ENCODE results near the gene SIGLEC9. TPM values are rescaled to one million over a fixed set of nuclear protein-coding genes. Genes with fewer than 3 reads are reported as not detected.

SIGLEC9 gene
- total RNA-seq (ENCODE audit: unreplicated experiment) = 0.82 TPM
- long read RNA-seq, partial matches to known transcripts = 0 of 1 reads
- long read RNA-seq, other reads (novel, unspliced or antisense) = 0 of 1 reads

DNA sequence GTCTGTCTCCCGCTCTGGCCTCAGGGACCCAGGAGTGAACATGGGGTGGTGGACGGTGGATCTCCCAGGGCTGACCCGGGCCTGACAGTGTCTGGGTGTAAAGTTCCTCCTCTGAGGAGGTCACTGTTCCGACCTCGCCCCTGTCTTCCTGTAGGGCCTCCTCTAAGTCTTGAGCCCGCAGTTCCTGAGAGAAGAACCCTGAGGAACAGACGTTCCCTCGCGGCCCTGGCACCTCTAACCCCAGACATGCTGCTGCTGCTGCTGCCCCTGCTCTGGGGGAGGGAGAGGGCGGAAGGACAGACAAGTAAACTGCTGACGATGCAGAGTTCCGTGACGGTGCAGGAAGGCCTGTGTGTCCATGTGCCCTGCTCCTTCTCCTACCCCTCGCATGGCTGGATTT, at the start of gene SIGLEC9:
Gene SIGLEC9, plus strand, starts transcription at position 178 of the 400 bp plus-strand sequence. Its CDS starts 69 bp downstream, at position 247.
- H3K4me3 Mint-ChIP-seq (ENCODE audit: unreplicated experiment) = no peak within 1 kb of the TSS
- TF ChIP-seq, protein P1, sequence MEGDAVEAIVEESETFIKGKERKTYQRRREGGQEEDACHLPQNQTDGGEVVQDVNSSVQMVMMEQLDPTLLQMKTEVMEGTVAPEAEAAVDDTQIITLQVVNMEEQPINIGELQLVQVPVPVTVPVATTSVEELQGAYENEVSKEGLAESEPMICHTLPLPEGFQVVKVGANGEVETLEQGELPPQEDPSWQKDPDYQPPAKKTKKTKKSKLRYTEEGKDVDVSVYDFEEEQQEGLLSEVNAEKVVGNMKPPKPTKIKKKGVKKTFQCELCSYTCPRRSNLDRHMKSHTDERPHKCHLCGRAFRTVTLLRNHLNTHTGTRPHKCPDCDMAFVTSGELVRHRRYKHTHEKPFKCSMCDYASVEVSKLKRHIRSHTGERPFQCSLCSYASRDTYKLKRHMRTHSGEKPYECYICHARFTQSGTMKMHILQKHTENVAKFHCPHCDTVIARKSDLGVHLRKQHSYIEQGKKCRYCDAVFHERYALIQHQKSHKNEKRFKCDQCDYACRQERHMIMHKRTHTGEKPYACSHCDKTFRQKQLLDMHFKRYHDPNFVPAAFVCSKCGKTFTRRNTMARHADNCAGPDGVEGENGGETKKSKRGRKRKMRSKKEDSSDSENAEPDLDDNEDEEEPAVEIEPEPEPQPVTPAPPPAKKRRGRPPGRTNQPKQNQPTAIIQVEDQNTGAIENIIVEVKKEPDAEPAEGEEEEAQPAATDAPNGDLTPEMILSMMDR (IDR thresholded peaks at IDR 0.05; ENCODE audit: unreplicated experiment) = no peak
- H3K36me3 Mint-ChIP-seq (ENCODE audit: low read depth, unreplicated experiment) = no peaks in the 10 kb centered on the region
- H3K27ac Mint-ChIP-seq (ENCODE audit: unreplicated experiment) = no peak within 1 kb of the TSS
- peaks cover 47% of the 10 kb centered on the region for H3K4me1 Mint-ChIP-seq (ENCODE audit: unreplicated experiment)
- H3K27me3 Mint-ChIP-seq (ENCODE audit: unreplicated experiment) = peaks cover 16% of the 10 kb centered on the region
- no peak for DNase-seq (ENCODE audit: low spot score)
- no peaks in the 10 kb centered on the region for H3K9me3 Mint-ChIP-seq (ENCODE audit: unreplicated experiment)

DNA sequence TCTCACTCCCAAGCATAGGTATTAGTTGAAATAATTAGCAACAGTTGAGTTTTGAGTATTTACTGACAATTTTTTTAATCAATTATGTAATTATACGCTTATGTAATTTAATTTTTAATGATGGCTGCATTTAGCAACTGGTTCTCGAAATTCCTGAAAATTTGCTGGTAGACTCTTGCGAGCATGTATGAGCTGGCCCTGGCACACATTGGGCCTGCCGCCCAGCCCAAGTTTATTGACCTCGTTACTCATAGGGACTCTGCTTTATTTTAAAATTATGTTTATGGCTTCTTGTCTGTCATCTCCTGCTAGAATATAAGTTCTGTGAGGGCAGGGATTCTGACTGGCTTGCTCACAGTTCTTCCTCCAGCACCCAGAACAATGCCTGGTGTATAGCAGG, 48.7 kb upstream of the SIGLEC9 start:
- Mint-ChIP-seq H3K9me3 (ENCODE audit: unreplicated experiment) (no peaks in the 10 kb centered on the region), H3K27ac (ENCODE audit: unreplicated experiment) (no peak overlapping the region), H3K27me3 (ENCODE audit: unreplicated experiment) (peaks cover 3% of the 10 kb centered on the region), H3K4me3 (ENCODE audit: unreplicated experiment) (no peak overlapping the region), H3K4me1 (ENCODE audit: unreplicated experiment) (no peaks in the 10 kb centered on the region), H3K36me3 (ENCODE audit: low read depth, unreplicated experiment) (no peaks in the 10 kb centered on the region)
- DNase-seq (ENCODE audit: low spot score) = no peak
- TF ChIP-seq, protein P1 (IDR thresholded peaks at IDR 0.05; ENCODE audit: unreplicated experiment) = no peak

DNA sequence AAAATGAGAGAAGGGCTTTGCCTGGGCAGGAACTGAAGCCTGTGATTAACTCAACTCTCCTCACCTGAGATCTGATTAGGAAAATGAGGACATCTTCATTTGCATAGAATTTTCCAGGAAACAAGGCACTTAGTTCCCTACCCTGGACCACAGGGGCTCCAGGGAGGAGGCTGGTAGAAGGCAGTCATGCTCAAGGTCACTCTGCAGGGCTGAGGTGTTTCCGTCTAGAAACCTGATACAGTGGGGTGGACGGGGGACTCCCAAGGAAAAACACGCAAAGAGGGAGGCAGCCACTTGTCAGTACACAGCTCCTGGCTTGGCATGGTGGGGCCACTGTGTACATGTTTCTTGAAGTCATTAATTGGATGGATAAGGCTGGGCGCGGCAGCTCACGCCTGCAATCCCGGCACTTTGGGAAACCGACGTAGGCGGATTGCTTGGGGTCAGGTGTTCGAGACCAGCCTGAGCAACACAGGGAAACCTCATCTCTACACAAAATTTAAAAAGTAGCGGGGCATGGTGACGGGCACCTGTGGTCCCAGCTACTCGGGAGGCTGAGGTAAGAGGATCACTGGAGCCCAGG, 48.0 kb upstream of the SIGLEC9 start:
- Mint-ChIP-seq H3K27ac (ENCODE audit: unreplicated experiment) (no peak overlapping the region), H3K36me3 (ENCODE audit: low read depth, unreplicated experiment) (no peaks in the 10 kb centered on the region), H3K4me1 (ENCODE audit: unreplicated experiment) (no peaks in the 10 kb centered on the region), H3K9me3 (ENCODE audit: unreplicated experiment) (no peaks in the 10 kb centered on the region), H3K4me3 (ENCODE audit: unreplicated experiment) (no peak overlapping the region), H3K27me3 (ENCODE audit: unreplicated experiment) (peaks cover 3% of the 10 kb centered on the region)
- TF ChIP-seq, protein P1 (IDR thresholded peaks at IDR 0.05; ENCODE audit: unreplicated experiment) = no peak
- DNase-seq (ENCODE audit: low spot score) = no peak

DNA sequence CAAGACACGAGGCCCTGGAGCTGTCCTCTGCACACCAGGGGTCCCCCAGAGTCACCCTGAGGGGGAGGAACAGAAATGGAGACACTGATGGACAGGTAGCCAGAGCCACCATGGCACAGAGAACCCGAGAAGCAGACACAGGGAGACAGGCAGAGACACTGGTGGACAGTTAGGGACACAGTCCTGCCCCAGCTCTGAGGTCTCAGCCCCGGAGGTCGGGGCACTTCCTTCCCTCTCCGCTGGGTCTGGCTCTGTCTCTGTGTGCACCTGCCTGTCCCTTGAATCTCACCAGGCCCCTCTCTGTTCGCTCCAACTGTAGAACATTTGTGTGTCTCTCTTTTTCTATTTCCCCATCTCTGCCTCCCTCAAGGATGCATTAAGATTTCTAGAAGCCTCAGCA, 46.6 kb upstream of the SIGLEC9 start:
- H3K36me3 Mint-ChIP-seq (ENCODE audit: low read depth, unreplicated experiment) = no peaks in the 10 kb centered on the region
- H3K27me3 Mint-ChIP-seq (ENCODE audit: unreplicated experiment) = peaks cover 3% of the 10 kb centered on the region
- H3K27ac Mint-ChIP-seq (ENCODE audit: unreplicated experiment) = no peak overlapping the region
- TF ChIP-seq, protein P1 (IDR thresholded peaks at IDR 0.05; ENCODE audit: unreplicated experiment) = no peak
- H3K9me3 Mint-ChIP-seq (ENCODE audit: unreplicated experiment) = no peaks in the 10 kb centered on the region
- no peaks in the 10 kb centered on the region for H3K4me1 Mint-ChIP-seq (ENCODE audit: unreplicated experiment)
- DNase-seq (ENCODE audit: low spot score) = no peak
- H3K4me3 Mint-ChIP-seq (ENCODE audit: unreplicated experiment) = no peak overlapping the region

DNA sequence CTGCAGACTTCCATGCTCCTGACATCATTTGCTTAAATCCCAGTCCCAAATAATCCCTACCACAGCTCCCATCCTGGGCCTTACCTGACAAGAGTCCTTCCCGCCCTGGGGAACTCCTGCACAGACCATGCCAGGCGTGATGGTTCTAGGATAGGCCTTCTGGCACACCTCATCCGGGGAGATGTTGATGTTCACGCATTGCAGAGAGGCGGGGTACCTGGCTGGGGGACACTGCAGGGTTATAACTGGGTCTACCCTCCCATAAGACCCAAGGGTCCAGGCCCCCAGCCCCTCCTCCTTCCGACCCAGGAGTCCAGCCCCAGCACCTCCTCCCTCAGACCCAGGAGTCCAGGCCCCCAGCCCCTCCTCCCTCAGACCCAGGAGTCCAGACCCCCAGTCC, 46.0 kb upstream of the SIGLEC9 start:
- Mint-ChIP-seq H3K4me1 (ENCODE audit: unreplicated experiment) (no peaks in the 10 kb centered on the region), H3K9me3 (ENCODE audit: unreplicated experiment) (no peaks in the 10 kb centered on the region), H3K27ac (ENCODE audit: unreplicated experiment) (no peak overlapping the region), H3K36me3 (ENCODE audit: low read depth, unreplicated experiment) (no peaks in the 10 kb centered on the region), H3K4me3 (ENCODE audit: unreplicated experiment) (no peak overlapping the region), H3K27me3 (ENCODE audit: unreplicated experiment) (peaks cover 4% of the 10 kb centered on the region)
- TF ChIP-seq, protein P1 (IDR thresholded peaks at IDR 0.05; ENCODE audit: unreplicated experiment) = no peak
- DNase-seq (ENCODE audit: low spot score) = no peak

Measured in endothelial cell (in vitro differentiated cells).